GM15510 (cell line): ENCODE results near the gene CTNNA3.

ENCODE experiments used
- POLR2A ChIP-seq: IDR thresholded peaks from 3 replicates; pipeline ENCODE4 v1.6.1; 2011; ENCODE audit warnings: borderline replicate concordance; ENCODE audit not compliant: insufficient read length; ENCODE audit errors: extremely low read depth

CTNNA3 gene

DNA sequence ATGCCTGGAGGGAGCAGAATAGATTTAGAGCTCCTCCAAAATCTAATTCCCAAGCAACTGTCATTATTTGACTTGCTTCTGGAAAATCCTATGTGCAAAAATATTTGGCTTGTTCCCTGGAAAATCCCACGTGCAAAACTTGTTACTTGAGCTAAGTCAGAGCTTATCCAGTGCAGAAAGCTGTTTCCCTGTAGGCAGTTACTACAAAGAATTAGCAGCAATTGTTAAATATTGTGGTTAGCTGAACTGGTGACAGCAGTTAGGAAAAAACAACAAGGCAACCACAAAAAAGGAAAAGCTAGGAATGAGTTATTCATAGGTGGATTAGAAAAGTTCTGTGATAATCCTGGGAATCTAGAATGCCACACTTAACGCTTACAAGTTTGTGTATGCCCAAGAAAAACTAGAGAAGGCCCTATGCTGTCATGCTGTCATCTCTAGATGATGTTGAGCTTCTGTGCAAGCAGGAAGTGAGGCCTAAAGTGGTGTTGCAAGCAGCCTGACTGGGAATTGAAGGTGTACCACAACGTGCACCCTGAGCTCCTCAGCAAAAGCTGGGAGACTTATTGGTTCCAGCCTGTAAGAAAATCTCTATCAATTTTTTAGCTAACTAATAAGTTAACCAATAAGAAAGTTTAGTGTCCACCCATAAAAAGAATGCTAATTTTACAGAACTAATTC is 1508.8 kb downstream of the CTNNA3 start:
- TF ChIP-seq POLR2A = no peak

DNA sequence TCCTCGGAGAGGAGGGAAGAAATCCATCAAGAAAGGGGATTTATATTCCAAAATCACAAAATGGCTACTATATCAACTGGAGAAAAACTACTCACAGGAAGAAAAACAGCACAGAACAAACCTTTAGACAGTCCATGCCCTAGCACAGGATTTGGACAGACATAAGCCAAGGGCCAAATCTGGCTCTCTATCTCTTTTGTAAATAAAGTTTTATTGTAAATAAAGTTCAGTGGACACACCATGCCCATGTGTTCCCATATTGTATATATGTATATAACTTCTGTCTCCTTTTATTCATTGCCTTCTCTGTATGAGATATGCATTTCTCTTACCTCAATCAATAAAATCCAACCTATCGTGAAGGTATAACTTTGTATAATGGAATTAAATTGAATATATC is 1513.0 kb downstream of the CTNNA3 start:
- no peak for TF ChIP-seq POLR2A

DNA sequence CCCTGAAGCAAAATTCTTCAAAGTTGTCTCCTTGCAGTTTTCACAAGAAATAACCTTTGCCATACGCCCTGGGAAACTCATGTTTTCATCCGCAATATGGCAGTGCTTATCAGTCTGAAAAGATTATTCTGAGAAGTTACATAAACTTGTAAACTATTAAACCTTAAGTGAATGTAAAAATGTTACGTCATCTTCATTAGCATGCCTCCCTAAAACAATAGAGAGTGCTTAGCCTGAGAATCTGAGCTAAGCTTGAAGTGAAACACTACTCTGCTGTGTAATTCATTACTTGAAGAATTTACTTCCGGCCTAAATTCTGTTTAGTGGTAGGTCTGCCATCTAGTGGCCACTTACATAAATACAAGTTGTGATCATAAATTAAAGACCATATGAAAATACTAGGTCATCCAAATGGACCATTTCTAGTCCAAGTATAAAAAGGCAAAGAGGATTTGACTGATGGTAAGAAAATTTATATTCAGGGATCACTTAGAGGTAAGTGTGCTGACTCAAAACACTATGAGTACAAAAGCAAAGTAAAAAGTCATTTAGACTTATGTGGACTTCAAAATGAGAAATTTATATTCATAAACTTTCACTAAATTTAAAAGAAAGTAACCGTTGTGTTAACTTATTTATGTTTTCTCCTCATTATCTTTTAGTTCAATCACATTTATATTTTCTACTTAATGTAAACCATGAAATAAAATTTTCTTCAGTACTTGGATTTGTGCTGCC is 1515.2 kb downstream of the CTNNA3 start:
- TF ChIP-seq POLR2A = no peak

DNA sequence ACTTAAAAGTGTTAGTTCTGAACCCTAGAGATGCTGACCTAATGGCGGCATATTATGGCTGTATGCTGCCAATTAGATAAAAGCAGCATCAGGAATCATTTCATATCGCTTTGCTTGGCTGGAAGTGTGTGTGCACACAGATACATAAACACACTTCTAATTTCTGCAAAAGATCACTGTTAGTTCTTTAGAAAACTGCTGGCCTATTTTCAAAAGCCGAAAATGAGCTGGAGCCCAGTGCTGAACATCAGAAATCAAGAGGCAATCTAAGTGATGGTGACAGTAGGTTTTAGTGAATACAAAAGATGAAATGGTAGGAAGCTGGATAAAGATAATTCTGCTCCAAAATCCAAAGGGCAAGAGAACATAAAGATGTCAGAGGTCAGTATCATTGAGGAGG is 1516.0 kb downstream of the CTNNA3 start:
- TF ChIP-seq POLR2A = no peak

DNA sequence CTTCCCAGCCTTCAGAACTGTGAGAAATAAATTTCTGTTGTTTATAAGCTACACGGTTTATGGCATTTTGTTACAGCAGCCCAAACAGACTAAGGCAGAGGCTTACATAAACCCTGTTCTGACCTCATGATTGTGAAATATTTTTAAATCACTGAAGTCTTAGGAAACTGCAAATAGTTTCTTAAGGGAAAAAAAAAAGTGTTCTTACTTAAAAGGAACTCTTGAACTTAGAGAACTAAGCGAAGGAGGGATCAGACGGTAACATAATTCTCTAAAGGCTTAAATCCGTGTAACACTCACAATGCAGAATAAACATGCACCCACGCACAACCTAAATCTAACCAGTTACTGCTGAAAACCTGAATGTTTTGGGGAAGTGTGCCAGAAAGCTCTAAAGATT is 1519.2 kb downstream of the CTNNA3 start:
- no peak for TF ChIP-seq POLR2A

DNA sequence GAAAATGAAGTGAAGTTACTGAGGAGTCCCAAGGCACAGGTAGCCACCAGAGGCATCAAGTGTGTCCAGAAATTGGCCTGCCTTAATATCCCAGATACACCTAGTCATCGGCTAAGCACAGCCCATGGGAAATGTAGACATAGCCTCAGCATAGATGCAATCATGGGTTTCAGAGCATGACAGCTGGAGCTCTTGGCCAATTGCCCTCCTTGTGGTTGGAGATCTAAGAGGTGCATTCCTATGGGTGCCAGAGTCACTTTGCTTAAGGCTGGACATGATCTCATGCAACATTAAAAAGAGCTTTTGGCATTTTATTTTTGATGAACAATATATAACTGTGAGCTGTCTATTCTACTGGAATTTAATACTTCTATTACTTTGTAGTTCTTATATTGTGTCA is 1528.2 kb downstream of the CTNNA3 start:
- TF ChIP-seq POLR2A = no peak

DNA sequence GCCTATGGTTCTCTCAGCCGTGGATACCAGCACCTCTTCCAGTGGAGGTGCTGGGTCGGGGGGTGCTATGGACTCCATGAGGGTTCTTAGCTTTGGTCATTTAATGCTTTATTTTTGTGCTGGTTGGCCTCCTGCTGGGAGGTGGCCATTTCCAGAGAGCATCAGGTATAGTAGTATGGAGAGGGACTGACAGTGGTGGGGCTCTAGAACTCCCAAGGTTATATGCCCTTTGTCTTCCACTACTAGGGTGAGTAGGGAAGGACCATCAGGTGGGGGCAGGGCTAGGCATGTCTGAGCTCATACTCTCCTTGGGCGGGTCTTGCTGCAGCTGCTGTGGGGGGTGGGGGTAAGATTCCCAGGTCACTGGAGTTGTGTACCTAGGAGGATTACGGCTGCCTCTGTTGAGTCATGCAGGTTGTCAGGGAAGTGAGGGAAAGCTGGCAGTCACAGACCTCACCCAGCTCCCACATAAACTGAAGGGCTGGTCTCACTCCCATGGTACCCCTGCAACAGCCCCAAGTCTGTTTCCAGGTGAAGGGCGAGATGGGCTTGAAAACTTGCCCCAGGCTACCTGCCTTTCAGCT is 1533.3 kb downstream of the CTNNA3 start:
- no peak for TF ChIP-seq POLR2A

DNA sequence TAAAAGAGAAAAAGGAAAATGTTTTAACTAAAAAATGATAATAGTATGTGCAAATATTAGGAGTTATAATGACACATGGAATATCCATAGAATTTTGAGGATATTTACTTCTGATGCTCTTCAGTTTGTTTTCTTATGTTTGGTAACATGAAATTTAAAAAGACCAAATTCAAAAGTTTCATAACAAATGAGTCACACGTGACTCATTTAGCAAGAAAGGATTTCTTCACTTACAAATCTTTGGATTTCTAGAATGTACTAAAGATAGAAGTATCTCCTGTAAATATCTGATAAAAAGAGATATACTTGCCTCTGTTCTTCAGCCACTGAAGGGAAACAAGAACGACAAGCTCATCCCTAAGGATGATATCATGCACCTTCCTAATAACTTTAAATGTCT is 1544.6 kb downstream of the CTNNA3 start:
- TF ChIP-seq POLR2A = no peak

DNA sequence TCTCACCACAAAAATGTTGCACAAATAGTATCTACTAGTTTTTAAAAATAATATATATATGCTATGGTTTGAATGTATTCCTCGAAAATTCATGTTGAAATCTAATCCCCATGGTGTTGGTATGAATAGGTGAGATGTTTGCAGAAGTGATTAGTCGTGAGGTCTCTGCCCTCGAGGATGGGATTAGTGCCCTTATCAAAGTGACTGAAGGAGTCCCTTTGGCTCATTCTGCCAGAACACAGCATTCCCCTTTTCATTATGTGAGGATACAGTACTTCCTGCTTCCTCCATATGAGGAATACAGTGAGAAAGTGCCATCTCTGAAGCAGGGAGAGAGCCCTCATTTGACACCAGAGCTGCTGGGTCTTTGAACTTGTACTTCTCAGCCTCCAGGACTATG is 1547.7 kb downstream of the CTNNA3 start:
- TF ChIP-seq POLR2A = no peak

DNA sequence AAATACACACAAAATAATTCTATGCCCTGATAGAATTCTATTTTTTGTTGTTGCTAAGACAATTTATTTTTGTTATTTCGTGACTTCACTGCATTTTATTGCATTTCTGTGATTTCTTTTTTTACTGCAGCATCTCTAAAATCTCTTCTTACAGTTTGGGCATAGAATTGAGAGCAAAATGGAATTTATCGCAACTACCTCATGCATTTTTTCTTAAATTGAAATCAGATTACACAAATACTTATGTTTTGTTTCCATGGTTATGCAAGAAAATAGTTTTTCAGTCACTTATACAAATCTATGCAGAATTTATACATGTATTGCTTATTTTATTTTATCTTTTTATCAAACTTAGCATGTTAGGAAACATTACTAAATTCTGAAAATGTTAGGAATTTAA is 1552.0 kb downstream of the CTNNA3 start:
- no peak for TF ChIP-seq POLR2A

DNA sequence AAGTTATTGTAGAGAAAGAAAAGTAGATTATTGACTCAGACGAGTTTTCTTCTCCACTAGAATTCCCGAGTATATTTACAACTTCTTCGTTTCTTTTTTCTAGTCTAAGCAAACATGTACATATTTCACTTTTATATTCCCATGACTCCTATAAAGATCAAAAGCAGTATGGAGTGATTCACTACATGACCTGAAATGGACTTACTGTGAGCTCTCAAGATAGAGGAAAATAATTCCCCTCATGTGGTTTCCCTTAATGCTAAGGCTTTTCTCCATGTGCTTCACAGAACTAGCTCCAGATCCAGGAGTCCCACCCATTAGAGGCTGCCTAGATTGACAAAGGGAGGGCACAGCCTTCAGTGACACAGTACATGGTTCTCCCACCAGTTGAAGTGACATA is 1593.2 kb downstream of the CTNNA3 start:
- no peak for TF ChIP-seq POLR2A

DNA sequence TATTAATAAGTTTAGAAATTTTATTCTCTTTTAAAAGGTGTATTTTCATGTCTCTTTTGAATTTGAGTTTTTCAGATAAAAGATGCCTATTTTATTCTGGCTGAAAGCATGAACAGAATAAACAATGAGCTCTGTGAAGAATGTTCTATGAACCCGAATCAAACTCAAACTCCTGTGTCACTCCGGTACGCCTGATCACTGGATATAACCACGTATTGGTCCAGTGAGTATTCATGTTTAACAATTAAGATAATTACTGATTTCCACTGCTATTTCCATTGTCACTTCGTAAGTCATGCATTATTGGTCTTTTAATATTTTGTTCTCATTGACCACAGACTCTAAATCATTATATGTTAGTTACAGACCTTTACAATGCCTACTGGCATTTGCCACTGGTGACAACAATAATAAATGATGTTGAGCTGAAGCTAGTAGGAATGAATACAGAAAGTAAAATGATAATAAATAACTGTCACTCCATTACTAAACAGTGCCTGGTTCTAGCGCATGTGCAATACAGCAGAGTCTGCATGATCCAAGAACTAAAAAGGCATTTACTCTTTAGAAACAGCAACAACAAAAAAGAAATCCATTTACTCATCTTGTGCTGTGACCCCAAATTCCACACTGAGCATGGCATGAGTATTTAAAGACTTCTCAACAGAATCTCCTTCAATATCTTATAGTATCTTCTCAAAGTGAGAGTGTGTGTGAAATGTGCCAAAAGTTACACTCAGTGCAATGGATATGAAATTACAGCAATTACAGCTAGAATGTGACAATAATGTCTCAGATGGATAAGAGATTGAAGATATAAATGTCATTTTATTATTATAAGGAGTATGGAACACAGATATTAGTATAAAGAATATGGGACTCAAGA is 1597.2 kb downstream of the CTNNA3 start:
- no peak for TF ChIP-seq POLR2A

DNA sequence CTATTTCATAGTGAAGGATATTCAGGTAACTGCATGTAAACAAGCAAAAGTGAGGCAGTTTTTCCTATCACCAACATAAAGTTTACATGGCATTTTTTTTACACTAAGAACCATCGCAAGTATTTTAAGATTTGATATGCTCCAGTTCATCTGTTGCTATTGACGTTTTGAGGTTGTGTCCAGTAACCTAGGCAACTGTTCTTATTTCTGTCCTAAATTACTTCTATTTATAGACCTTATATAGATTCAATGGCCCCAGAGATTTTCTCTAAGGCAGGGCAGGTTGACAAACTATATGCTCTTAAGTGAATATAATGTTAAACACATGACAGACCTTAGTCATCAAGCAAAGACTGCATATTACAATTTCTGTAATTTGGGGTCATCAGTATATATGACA is 1600.4 kb downstream of the CTNNA3 start:
- TF ChIP-seq POLR2A = no peak

DNA sequence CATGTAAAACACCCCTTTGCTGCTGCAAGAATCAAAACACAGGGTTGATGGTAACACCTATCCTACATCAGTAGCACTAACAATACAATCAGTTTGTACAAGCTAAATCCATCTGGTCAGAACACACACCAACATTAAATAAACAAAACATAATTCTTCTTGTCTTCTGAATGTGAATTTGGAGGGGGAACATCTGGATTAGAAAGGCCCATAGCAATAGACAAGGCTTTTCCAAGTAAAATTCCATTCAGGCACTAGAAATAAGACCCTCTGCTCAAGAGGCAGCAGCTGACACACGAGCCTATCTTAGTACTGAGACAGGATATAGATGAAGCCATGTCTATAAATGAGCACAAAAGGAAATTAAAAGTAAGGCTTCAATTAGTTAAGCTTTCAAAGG is 1610.1 kb downstream of the CTNNA3 start:
- TF ChIP-seq POLR2A = no peak

DNA sequence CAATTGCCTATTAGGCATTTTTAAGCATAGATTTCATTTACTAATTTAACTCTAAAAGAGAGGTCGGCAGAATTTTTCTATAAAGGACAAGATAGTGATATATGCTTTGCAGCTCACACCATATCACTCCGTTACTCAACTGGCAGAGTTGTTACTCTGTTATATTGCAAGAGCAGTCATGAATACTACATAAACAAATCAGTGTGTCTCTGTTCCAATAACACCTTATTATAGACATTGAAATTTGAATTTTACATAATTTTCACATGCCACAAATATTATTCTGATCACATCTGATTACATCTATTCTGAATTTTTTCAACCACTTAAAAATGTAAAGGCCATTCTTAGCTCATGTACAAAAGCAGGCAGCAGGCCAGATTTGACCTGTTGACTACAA is 1624.1 kb downstream of the CTNNA3 start:
- TF ChIP-seq POLR2A = no peak
